HepG2 (cell line): ENCODE results near the gene FMOD. TPM values are rescaled to one million over a fixed set of nuclear protein-coding genes. Genes with fewer than 3 reads are reported as not detected.
A peak's percentile ranks its signal among the peaks of the same experiment; 100 is the strongest.

Experiments
- BORCS8-MEF2B ChIP-seq: sonication (generic); formaldehyde crosslinking; IDR thresholded peaks from 2 replicates; pipeline ENCODE4 v1.8.0; 2022; ENCODE audit warnings: mild to moderate bottlenecking, missing genetic modification reagents
- CBX1 ChIP-seq: IDR thresholded peaks from one replicate; pipeline ENCODE4 v1.6.1; 2016; ENCODE audit warnings: antibody characterized with exemption, low read depth
- DDIT3 ChIP-seq: sonication (generic); formaldehyde crosslinking; IDR thresholded peaks from 2 replicates; pipeline ENCODE4 v1.4.0; 2020; ENCODE audit warnings: mild to moderate bottlenecking, missing genetic modification reagents
- JUND ChIP-seq: sonication (generic); formaldehyde crosslinking; IDR thresholded peaks from 2 replicates; pipeline ENCODE4 v1.8.0; 2022; ENCODE audit warnings: mild to moderate bottlenecking, missing genetic modification reagents
- KDM2A ChIP-seq: sonication (generic); formaldehyde crosslinking; IDR thresholded peaks from 2 replicates; pipeline ENCODE4 v1.4.0; 2020; ENCODE audit warnings: low read depth, missing genetic modification reagents, borderline replicate concordance
- MAX ChIP-seq: IDR thresholded peaks from 2 replicates; pipeline ENCODE4 v1.6.1; 2012; ENCODE audit warnings: inconsistent platforms
- MIXL1 ChIP-seq: IDR thresholded peaks from 2 replicates; pipeline ENCODE4 v1.6.1; 2016
- RAD21 ChIP-seq: fragments of 450-650 bp; formaldehyde crosslinking; IDR thresholded peaks from 2 replicates; pipeline ENCODE4 v1.5.0; 2020; ENCODE audit warnings: mild to moderate bottlenecking
- RNF2 ChIP-seq: fragments of 450-650 bp; conservative IDR thresholded peaks from 2 replicates; pipeline ENCODE4 v1.6.1; 2016; ENCODE audit warnings: low read depth
- SAFB2 ChIP-seq: sonication (generic); formaldehyde crosslinking; IDR thresholded peaks from 2 replicates; pipeline ENCODE4 v1.5.1; 2020; ENCODE audit warnings: missing genetic modification reagents, low read depth, mild to moderate bottlenecking, borderline replicate concordance
- SMC3 ChIP-seq: IDR thresholded peaks from 2 replicates; pipeline ENCODE4 v1.6.1; 2011; ENCODE audit warnings: low read length, improper control_type of control experiment
- SYNCRIP ChIP-seq: fragments of 200-400 bp; formaldehyde crosslinking; IDR thresholded peaks from 2 replicates; pipeline ENCODE4 v1.6.1; 2018; ENCODE audit warnings: mild to moderate bottlenecking, low read depth, low read length; ENCODE audit not compliant: insufficient read depth
- TFAP4 ChIP-seq: sonication (generic); IDR thresholded peaks from 2 replicates; pipeline ENCODE4 v1.6.1; 2016; ENCODE audit warnings: low read depth, borderline replicate concordance
- ZBTB20 ChIP-seq: sonication (generic); formaldehyde crosslinking; IDR thresholded peaks from 2 replicates; pipeline ENCODE4 v1.8.1; 2023; ENCODE audit warnings: missing genetic modification reagents, low read depth, mild to moderate bottlenecking, borderline replicate concordance
- ZNF253 ChIP-seq: sonication (generic); formaldehyde crosslinking; IDR thresholded peaks from 2 replicates; pipeline ENCODE4 v1.8.0; 2022; ENCODE audit warnings: mild to moderate bottlenecking, missing genetic modification reagents, borderline replicate concordance
- ZNF276 ChIP-seq: sonication (generic); formaldehyde crosslinking; IDR thresholded peaks from 2 replicates; pipeline ENCODE4 v1.4.0; 2020; ENCODE audit warnings: mild to moderate bottlenecking, low read depth, missing genetic modification reagents
- ZNF441 ChIP-seq: sonication (generic); formaldehyde crosslinking; IDR thresholded peaks from 2 replicates; pipeline ENCODE4 v1.7.0; 2021; ENCODE audit warnings: missing genetic modification reagents, borderline replicate concordance
- ZNF687 ChIP-seq: sonication (generic); formaldehyde crosslinking; IDR thresholded peaks from 2 replicates; pipeline ENCODE4 v1.5.1; 2020; ENCODE audit warnings: mild to moderate bottlenecking, missing genetic modification reagents, moderate library complexity
- ZNF768 ChIP-seq: sonication (generic); formaldehyde crosslinking; IDR thresholded peaks from 2 replicates; pipeline ENCODE4 v1.4.0; 2020; ENCODE audit warnings: missing genetic modification reagents
- ZSCAN5A ChIP-seq: sonication (generic); formaldehyde crosslinking; IDR thresholded peaks from 2 replicates; pipeline ENCODE4 v1.8.0; 2022; ENCODE audit warnings: mild to moderate bottlenecking, missing genetic modification reagents, borderline replicate concordance
- polyA plus RNA-seq, 8 experiments: library from polyadenylated mRNA; depleted of rRNA in 3 of 8; stranded (reverse) in 7 of 8; unstranded in 1 of 8; fragments of >200 nt; fragmentation: Illumina TruSeq in 4 of 8; extraction: Trizol in 4 of 8; gene quantifications; 2 replicates each; pipeline versions ENCODE4 v1.2.1 to v1.2.3, GENCODE V29; 2011 to 2016; ENCODE audit warnings: low read depth in 4 of 8, missing spikeins in 1 of 8, mixed read lengths in 1 of 8; ENCODE audit not compliant: insufficient read depth in 1 of 8
- total RNA-seq, 5 experiments: library from RNA; depleted of rRNA; stranded (reverse); fragments of >200 nt; fragmentation: Illumina TruSeq; extraction: Trizol; gene quantifications; 2 replicates each; pipeline ENCODE4 v1.2.3, GENCODE V29; 2016; ENCODE audit warnings: low read depth in 1 of 5

The FMOD gene
- total and polyA plus RNA-seq, 2 of the 13 experiments (the other 11 are each of a cell fraction or from before 2014, with no cell fraction given): 0.08 TPM; not detected in 1

- 0 out of 2 replicates have a peak, but pooled peaks have one; percentile 19 for TF ChIP-seq ZNF687 (CRISPR knock-in tag)
- no peak for TF ChIP-seq ZNF768 (CRISPR knock-in tag)
- TF ChIP-seq KDM2A (CRISPR knock-in tag): peak; percentile 16; the same call in 1 of the 2 replicates
- TF ChIP-seq ZNF276 (CRISPR knock-in tag): 0 out of 2 replicates have a peak, but pooled peaks have one; percentile 28
- 0 out of 2 replicates have a peak, but pooled peaks have one; percentile 70 for TF ChIP-seq SAFB2 (CRISPR knock-in tag)
- TF ChIP-seq TFAP4: peak; percentile 10; the same call in 1 of the 2 replicates
- 0 out of 2 replicates have a peak, but pooled peaks have one; percentile 34 for TF ChIP-seq MAX
- no peak for TF ChIP-seq ZBTB20 (CRISPR knock-in tag)
- no peak for TF ChIP-seq ZNF253 (CRISPR knock-in tag)
- no peak for TF ChIP-seq ZSCAN5A (CRISPR knock-in tag)
- no peak for TF ChIP-seq CBX1
- TF ChIP-seq DDIT3 (CRISPR knock-in tag): no peak
- TF ChIP-seq JUND (CRISPR knock-in tag): no peak
- 0 out of 2 replicates have a peak, but pooled peaks have one; percentile 40 for TF ChIP-seq BORCS8-MEF2B (CRISPR knock-in tag)
- TF ChIP-seq SMC3: no peak
- no peak for TF ChIP-seq RNF2
- TF ChIP-seq SYNCRIP: no peak
- TF ChIP-seq RAD21 (CRISPR knock-in tag): no peak
- TF ChIP-seq MIXL1 (CRISPR knock-in tag): no peak
- TF ChIP-seq ZNF441 (CRISPR knock-in tag): no peak
Measured at GRCh38 chr1:203306089-203306964, 44.6 kb downstream of the FMOD start (continued).
